NCI-H748 (cell line): ENCODE measurements around the gene ABCC2.
A peak's percentile ranks its signal among the peaks of the same experiment; 100 is the strongest.
"Not testable (repeated sequence)": the region's sequence is repeated elsewhere in the genome, so short reads cannot be mapped to it uniquely, and the experiment has no call there.

Experiments used
- DNase-seq: peaks from one replicate; lab custom pipeline; 2025; ENCODE audit not compliant: unreplicated experiment; lab: John Stamatoyannopoulos, UW

ABCC2 gene

GRCh38 chr10:99807786-99808185 lies 25.3 kb downstream of the ABCC2 start:
- no peak for DNase-seq

GRCh38 chr10:99808270-99808669 lies 25.8 kb downstream of the ABCC2 start:
- DNase-seq: no peak

GRCh38 chr10:99809481-99809880 lies 27.0 kb downstream of the ABCC2 start:
- no peak for DNase-seq

GRCh38 chr10:99809931-99810615 lies 27.6 kb downstream of the ABCC2 start:
- DNase-seq: no peak

- DNase-seq: no peak
These were observed 29.7 kb downstream of the ABCC2 start for GRCh38 chr10:99812177-99812576.

- no peak for DNase-seq
These were observed 31.7 kb downstream of the ABCC2 start for GRCh38 chr10:99814143-99814542.

GRCh38 chr10:99815621-99816020 lies 33.2 kb downstream of the ABCC2 start:
- DNase-seq: no peak

- DNase-seq: no peak
These were observed 45.5 kb downstream of the ABCC2 start for GRCh38 chr10:99827936-99828335.

- DNase-seq: no peak
These were observed 46.0 kb downstream of the ABCC2 start for GRCh38 chr10:99828464-99828863.

GRCh38 chr10:99832439-99832838 lies 50.0 kb downstream of the ABCC2 start:
- no peak for DNase-seq

- DNase-seq: no peak
These were observed 52.0 kb downstream of the ABCC2 start for GRCh38 chr10:99834410-99834809.

GRCh38 chr10:99835947-99836346 lies 53.5 kb downstream of the ABCC2 start:
- no peak for DNase-seq

- DNase-seq: no peak
These were observed 54.3 kb downstream of the ABCC2 start for GRCh38 chr10:99836711-99837110.

GRCh38 chr10:99840859-99841258 lies 58.4 kb downstream of the ABCC2 start:
- not testable (repeated sequence) for DNase-seq

- DNase-seq: no peak
These were observed 59.3 kb downstream of the ABCC2 start for GRCh38 chr10:99841746-99842145.

GRCh38 chr10:99843310-99843709 lies 60.9 kb downstream of the ABCC2 start:
- DNase-seq: no peak

- DNase-seq: no peak
These were observed 62.1 kb downstream of the ABCC2 start for GRCh38 chr10:99844433-99844955.

GRCh38 chr10:99845837-99846382 lies 63.5 kb downstream of the ABCC2 start:
- peak; percentile 70 for DNase-seq

- DNase-seq: no peak
These were observed 66.6 kb downstream of the ABCC2 start for GRCh38 chr10:99849057-99849456.

GRCh38 chr10:99849536-99849935 lies 67.1 kb downstream of the ABCC2 start:
- DNase-seq: no peak

- DNase-seq: peak; percentile 59
These were observed 67.8 kb downstream of the ABCC2 start for GRCh38 chr10:99850021-99850766.

GRCh38 chr10:99850767-99851340 lies 68.4 kb downstream of the ABCC2 start:
- DNase-seq: no peak
